ENCODE measurements around the gene CFAP251. TPM values are rescaled to one million over a fixed set of nuclear protein-coding genes. Genes with fewer than 3 reads are reported as not detected.

The CFAP251 gene
- total and polyA plus RNA-seq, 2 of the 13 experiments (the other 11 are each of a cell fraction or from before 2014, with no cell fraction given): 0.30 to 0.42 TPM

DNA sequence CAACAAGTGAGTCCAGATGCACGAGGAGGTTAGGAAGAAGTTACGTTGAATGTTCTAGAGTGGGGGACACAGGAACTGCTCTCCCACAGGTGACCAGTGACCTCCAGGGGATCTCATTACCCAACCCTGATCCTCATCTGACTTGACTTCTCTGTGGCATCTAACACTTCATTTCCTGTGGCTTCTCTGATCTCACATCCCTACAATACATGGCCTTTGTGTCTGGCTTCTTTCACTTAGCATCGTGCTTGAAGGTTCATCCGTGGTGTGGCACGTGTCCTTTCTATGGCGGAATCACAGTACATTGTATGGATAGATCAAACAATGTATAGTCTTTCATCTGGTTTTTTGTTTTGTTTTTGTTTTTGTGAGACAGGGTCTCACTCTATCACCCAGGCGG, 19.3 kb downstream of the CFAP251 start (continued):
- TF ChIP-seq RXRA (CRISPR knock-in tag; IDR thresholded peaks at IDR 0.05): no peak

DNA sequence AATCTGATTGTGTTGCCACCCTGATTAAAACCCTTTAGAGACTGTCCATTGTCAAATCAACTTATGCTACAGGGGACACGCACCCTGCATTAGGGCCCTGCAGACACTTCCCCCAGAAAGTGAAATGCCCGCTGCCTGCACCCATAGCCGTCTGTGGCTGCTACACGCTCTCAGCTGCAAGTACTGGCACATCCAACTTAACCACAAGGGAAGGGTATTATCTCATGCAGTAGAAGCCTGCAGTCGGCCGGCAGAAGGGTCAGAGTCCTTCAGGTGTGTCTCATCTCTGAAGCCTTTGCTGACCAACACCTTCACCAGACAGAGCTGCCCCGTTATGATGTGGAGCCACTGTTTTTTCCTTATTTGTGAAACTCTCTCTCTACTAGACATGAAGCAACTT, 20.8 kb downstream of the CFAP251 start:
- H3K4me1 ChIP-seq (ENCODE audit: insufficient read depth, low read length): peaks cover 16% of the 10 kb centered on the region
- H3K27me3 ChIP-seq (ENCODE audit: control insufficient read depth in 1 of 2, insufficient read depth in 2 of 2, low read length in 2 of 2): no peaks in the 10 kb centered on the region
- FAIRE-seq (no peak), ATAC-seq (peak; percentile 71), DNase-seq (ENCODE audit: low spot score) (no peak)
- TF ChIP-seq HNF4G (IDR thresholded peaks at IDR 0.05; ENCODE audit: borderline replicate concordance, low read depth, low read length) (no peak), HNF4G (CRISPR knock-in tag; IDR thresholded peaks at IDR 0.05; ENCODE audit: borderline replicate concordance, low read depth) (no peak), ZNF124 (CRISPR knock-in tag; IDR thresholded peaks at IDR 0.05) (0 out of 2 replicates have a peak, but pooled peaks have one; percentile 53)
- 26% methylated on average over 7 of the region's 7 CpGs for WGBS (ENCODE audit: low lambda C conversion rate)
- no peaks in the 10 kb centered on the region for H4K20me1 ChIP-seq (ENCODE audit: insufficient read depth, low read length)
- in situ Hi-C loops (cut with HindIII; ENCODE audit: extremely low pct_ligation_motif_present, low pct_unique_long_range_greater_than_20kb) (no loop called here), intact Hi-C loops (cut with micrococcal nuclease; ENCODE audit: unreplicated experiment) (no loop called here)
- no peak overlapping the region for H2AFZ ChIP-seq (ENCODE audit: low read length)
- no peak overlapping the region for H3K4me3 ChIP-seq (replicated peaks in 1 of 3; ENCODE audit: insufficient read depth in 1 of 3, low read depth in 2 of 3, low read length in 3 of 3)
- H3K9me3 ChIP-seq (ENCODE audit: low read length): no peaks in the 10 kb centered on the region
- no peak overlapping the region for H3K4me2 ChIP-seq (ENCODE audit: low read depth, low read length)
- no TSS peak for BruUV-seq (replicated peaks)
- no peaks in the 10 kb centered on the region for H3K79me2 ChIP-seq (ENCODE audit: insufficient read depth, low read length)
- H3K9ac ChIP-seq (ENCODE audit: insufficient read depth, low read depth, low read length): no peak overlapping the region
- POLR2A ChIA-PET: no interaction called here
- H3K27ac ChIP-seq (ENCODE audit: extremely low read length, insufficient read depth, low read length): no peak overlapping the region
- H3K36me3 ChIP-seq (replicated peaks in 1 of 2; ENCODE audit: control insufficient read depth in 1 of 2, insufficient read depth in 2 of 2, low read length in 2 of 2): no peaks in the 10 kb centered on the region; a peak in 1 of 5 replicates
- CTCF ChIA-PET (ENCODE audit: low intra/inter-chr PET ratio, low total read pairs): no interaction called here

DNA sequence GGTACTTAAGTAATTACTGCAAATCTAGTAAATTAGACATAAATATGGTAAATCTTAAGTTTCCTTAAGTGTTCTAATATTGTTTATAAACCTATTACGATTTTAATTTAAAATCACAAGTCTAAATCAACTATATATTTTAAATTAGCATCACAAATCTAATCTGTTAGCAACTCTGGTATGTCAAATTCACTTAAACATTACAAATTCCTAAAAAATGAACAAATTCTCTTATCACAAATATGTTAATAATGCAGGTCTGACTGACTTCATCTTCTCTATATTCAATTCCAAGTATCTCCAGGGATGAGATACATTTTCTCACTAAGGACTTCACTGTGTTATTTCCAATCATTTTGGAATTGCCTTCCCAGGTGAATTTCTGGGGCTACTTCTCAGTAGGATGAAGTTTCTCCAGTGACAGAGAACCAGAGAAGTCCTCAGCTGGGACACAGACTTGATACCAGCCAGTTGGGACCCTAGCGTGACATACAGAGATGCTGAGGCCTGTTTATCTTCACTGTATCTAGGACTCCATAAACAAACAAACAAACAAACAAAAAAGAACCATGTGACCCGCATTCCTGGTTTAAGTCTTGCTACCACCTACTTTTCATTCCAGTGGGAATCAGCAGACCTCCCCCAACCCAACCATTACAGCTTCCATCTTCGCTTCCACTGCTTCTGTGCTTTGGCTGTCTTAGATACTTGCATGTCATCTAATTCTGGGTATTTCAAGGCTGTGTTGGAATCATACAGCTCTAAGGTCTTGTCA, 21.8 kb downstream of the CFAP251 start:
- ATAC-seq (no peak), DNase-seq (ENCODE audit: low spot score) (no peak), FAIRE-seq (no peak)
- Histone ChIP-seq H3K79me2 (ENCODE audit: insufficient read depth, low read length) (no peaks in the 10 kb centered on the region), H3K9ac (ENCODE audit: insufficient read depth, low read depth, low read length) (no peak overlapping the region), H3K36me3 (replicated peaks in 1 of 2; ENCODE audit: control insufficient read depth in 1 of 2, insufficient read depth in 2 of 2, low read length in 2 of 2) (no peaks in the 10 kb centered on the region; a peak in 1 of 5 replicates), H3K4me2 (ENCODE audit: low read depth, low read length) (no peak overlapping the region), H3K27me3 (ENCODE audit: control insufficient read depth in 1 of 2, insufficient read depth in 2 of 2, low read length in 2 of 2) (no peaks in the 10 kb centered on the region), H3K9me3 (ENCODE audit: low read length) (no peaks in the 10 kb centered on the region), H3K4me1 (ENCODE audit: insufficient read depth, low read length) (peaks cover 16% of the 10 kb centered on the region), H3K4me3 (replicated peaks in 1 of 3; ENCODE audit: insufficient read depth in 1 of 3, low read depth in 2 of 3, low read length in 3 of 3) (no peak overlapping the region), H4K20me1 (ENCODE audit: insufficient read depth, low read length) (no peaks in the 10 kb centered on the region), H3K27ac (ENCODE audit: extremely low read length, insufficient read depth, low read length) (no peak overlapping the region), H2AFZ (ENCODE audit: low read length) (no peak overlapping the region)
- in situ Hi-C loops (cut with HindIII; ENCODE audit: extremely low pct_ligation_motif_present, low pct_unique_long_range_greater_than_20kb): no loop called here
- TF ChIP-seq HMG20B (CRISPR knock-in tag; conservative IDR thresholded peaks at IDR 0.05) (no peak), SMAD1 (CRISPR knock-in tag; IDR thresholded peaks at IDR 0.05; ENCODE audit: borderline replicate concordance, low read depth) (no peak), ZBTB1 (CRISPR knock-in tag; IDR thresholded peaks at IDR 0.05; ENCODE audit: borderline replicate concordance) (no peak)
- TF ChIP-seq, protein P1, sequence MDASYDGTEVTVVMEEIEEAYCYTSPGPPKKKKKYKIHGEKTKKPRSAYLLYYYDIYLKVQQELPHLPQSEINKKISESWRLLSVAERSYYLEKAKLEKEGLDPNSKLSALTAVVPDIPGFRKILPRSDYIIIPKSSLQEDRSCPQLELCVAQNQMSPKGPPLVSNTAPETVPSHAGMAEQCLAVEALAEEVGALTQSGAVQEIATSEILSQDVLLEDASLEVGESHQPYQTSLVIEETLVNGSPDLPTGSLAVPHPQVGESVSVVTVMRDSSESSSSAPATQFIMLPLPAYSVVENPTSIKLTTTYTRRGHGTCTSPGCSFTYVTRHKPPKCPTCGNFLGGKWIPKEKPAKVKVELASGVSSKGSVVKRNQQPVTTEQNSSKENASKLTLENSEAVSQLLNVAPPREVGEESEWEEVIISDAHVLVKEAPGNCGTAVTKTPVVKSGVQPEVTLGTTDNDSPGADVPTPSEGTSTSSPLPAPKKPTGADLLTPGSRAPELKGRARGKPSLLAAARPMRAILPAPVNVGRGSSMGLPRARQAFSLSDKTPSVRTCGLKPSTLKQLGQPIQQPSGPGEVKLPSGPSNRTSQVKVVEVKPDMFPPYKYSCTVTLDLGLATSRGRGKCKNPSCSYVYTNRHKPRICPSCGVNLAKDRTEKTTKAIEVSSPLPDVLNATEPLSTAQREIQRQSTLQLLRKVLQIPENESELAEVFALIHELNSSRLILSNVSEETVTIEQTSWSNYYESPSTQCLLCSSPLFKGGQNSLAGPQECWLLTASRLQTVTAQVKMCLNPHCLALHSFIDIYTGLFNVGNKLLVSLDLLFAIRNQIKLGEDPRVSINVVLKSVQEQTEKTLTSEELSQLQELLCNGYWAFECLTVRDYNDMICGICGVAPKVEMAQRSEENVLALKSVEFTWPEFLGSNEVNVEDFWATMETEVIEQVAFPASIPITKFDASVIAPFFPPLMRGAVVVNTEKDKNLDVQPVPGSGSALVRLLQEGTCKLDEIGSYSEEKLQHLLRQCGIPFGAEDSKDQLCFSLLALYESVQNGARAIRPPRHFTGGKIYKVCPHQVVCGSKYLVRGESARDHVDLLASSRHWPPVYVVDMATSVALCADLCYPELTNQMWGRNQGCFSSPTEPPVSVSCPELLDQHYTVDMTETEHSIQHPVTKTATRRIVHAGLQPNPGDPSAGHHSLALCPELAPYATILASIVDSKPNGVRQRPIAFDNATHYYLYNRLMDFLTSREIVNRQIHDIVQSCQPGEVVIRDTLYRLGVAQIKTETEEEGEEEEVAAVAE (CRISPR knock-in tag; IDR thresholded peaks at IDR 0.05; ENCODE audit: borderline replicate concordance): no peak
- TF ChIP-seq, protein P2, sequence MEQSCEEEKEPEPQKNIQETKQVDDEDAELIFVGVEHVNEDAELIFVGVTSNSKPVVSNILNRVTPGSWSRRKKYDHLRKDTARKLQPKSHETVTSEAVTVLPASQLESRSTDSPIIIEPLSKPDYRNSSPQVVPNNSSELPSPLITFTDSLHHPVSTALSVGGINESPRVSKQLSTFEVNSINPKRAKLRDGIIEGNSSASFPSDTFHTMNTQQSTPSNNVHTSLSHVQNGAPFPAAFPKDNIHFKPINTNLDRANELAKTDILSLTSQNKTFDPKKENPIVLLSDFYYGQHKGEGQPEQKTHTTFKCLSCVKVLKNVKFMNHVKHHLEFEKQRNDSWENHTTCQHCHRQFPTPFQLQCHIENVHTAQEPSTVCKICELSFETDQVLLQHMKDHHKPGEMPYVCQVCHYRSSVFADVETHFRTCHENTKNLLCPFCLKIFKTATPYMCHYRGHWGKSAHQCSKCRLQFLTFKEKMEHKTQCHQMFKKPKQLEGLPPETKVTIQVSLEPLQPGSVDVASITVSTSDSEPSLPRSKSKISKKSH (CRISPR knock-in tag; IDR thresholded peaks at IDR 0.05; ENCODE audit: borderline replicate concordance): no peak
- WGBS (ENCODE audit: low lambda C conversion rate): 67% methylated on average over 4 of the region's 4 CpGs
- no TSS peak for BruUV-seq (replicated peaks)
- intact Hi-C loops (cut with micrococcal nuclease; ENCODE audit: unreplicated experiment): no loop called here
- ChIA-PET CTCF (ENCODE audit: low intra/inter-chr PET ratio, low total read pairs) (no interaction called here), POLR2A (no interaction called here)
